Coronary artery (tissue), 2 donors: ENCODE data around the gene PSMA8.

Experiments used
- DNase-seq: peaks from one replicate; pipeline ENCODE4 v3.0.0-alpha.2; 2017; ENCODE audit warnings: low spot score
- H3K27ac ChIP-seq, 2 donors: fragments of 200-600 bp; sonication (generic); one replicate each; pipeline ENCODE4 v1.5.1; 2016 to 2019
- H3K4me3 ChIP-seq: fragments of 200-600 bp; sonication (generic); 2 replicates; pipeline ENCODE4 v1.5.1; 2016; ENCODE audit warnings: mild to moderate bottlenecking, moderate library complexity
- TF ChIP-seq, protein P1 (sequence below): fragments of 200-600 bp; sonication (generic); IDR thresholded peaks from one replicate; pipeline ENCODE4 v1.5.1; 2019; ENCODE audit warnings: antibody characterized with exemption

The PSMA8 gene

DNA sequence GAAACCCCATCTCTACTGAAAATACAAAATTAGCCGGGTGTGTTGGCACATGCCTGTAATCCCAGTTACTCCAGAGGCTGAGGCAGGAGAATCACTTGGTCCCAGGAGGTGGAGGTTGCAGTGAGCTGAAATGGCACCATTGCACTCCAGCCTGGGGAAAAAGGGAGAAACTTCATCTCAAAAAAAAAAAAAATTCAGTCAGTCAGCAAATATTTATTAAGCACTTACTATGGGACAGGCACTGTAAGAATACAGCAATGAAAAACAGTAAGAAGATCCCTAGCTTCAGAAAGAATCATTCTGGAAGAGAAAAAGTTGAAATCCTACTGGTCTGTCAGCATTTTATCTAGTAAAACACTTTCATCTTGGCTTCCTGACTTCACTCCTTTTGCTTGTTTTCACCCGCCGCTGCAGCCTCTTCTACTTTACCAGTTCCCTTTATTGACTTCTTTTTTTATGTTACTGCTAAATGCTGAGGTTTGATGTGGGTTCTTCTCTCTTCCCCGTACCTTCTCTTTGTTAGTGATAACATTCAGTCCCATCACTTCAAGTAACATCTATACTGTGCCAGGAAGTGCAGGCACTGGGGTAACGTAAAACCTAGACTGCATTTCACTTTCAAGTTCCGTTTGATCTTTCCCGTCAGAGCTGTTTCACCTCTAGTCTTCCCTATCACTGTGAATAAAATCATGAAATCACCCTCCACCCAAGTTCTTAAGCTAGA, 81.7 kb downstream of the PSMA8 start:
- no peak overlapping the region for H3K27ac ChIP-seq
- H3K4me3 ChIP-seq, result no peak overlapping the region
- no peak for DNase-seq
- TF ChIP-seq, protein P1, sequence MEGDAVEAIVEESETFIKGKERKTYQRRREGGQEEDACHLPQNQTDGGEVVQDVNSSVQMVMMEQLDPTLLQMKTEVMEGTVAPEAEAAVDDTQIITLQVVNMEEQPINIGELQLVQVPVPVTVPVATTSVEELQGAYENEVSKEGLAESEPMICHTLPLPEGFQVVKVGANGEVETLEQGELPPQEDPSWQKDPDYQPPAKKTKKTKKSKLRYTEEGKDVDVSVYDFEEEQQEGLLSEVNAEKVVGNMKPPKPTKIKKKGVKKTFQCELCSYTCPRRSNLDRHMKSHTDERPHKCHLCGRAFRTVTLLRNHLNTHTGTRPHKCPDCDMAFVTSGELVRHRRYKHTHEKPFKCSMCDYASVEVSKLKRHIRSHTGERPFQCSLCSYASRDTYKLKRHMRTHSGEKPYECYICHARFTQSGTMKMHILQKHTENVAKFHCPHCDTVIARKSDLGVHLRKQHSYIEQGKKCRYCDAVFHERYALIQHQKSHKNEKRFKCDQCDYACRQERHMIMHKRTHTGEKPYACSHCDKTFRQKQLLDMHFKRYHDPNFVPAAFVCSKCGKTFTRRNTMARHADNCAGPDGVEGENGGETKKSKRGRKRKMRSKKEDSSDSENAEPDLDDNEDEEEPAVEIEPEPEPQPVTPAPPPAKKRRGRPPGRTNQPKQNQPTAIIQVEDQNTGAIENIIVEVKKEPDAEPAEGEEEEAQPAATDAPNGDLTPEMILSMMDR, result no peak

DNA sequence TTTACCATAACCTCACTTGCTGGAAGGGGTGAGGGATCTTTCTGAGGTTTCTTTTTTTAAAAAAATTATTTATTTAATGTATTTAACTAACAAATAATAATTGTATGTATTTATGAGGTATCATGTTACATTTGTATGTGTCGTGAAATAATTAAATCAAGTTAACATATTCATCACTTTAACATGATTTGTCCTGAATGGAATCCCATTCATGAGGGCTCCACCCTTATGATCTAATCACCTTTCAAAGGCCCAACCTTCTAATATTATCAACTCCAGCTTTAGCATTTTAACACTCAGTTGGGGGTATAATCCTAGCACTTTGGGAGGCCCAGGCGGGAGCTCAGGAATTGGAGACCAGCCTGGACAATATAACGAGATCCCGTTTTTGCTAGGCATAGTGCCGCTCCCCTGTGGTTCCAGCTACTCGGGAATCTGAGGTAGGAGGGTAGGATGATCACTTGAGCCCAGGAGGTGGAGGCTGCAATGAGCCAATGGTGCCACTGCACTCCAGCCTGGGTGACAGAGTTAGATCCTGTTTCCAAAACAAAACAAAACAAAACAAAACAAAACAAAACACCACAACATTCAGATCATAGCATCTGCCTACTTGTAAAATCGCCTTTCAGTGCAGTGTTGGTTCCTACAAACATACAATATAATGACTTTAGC, 91.5 kb downstream of the PSMA8 start:
- DNase-seq, result no peak
- no peak overlapping the region for H3K4me3 ChIP-seq
- TF ChIP-seq, protein P1, result no peak
- H3K27ac ChIP-seq, result no peak overlapping the region

- peak overlapping the region; percentile 41 to 60 for H3K27ac ChIP-seq
- H3K4me3 ChIP-seq, result peak overlapping the region; percentile 94
- DNase-seq, result no peak
- TF ChIP-seq, protein P1, result no peak
These were observed 92.2 kb downstream of the PSMA8 start for GRCh38 chr18:26225915-26226228.

GRCh38 chr18:26226229-26227050, 92.8 kb downstream of the PSMA8 start, which contains the start of gene TAF4B:
Gene TAF4B (plus strand): TSS chr18:26226445. CDS start chr18:26226934, 489 bp downstream.
- TF ChIP-seq, protein P1, result no peak
- peak within 1 kb of the TSS; percentile 94 for H3K4me3 ChIP-seq
- DNase-seq, result peak; percentile 94
- peak within 1 kb of the TSS; percentile 41 to 60 for H3K27ac ChIP-seq

- no peak for DNase-seq
- Histone ChIP-seq H3K27ac (peak overlapping the region; percentile 41 to 60), H3K4me3 (peak overlapping the region; percentile 94)
- TF ChIP-seq, protein P1, result no peak
These were observed 93.5 kb downstream of the PSMA8 start for GRCh38 chr18:26227051-26227670.

DNA sequence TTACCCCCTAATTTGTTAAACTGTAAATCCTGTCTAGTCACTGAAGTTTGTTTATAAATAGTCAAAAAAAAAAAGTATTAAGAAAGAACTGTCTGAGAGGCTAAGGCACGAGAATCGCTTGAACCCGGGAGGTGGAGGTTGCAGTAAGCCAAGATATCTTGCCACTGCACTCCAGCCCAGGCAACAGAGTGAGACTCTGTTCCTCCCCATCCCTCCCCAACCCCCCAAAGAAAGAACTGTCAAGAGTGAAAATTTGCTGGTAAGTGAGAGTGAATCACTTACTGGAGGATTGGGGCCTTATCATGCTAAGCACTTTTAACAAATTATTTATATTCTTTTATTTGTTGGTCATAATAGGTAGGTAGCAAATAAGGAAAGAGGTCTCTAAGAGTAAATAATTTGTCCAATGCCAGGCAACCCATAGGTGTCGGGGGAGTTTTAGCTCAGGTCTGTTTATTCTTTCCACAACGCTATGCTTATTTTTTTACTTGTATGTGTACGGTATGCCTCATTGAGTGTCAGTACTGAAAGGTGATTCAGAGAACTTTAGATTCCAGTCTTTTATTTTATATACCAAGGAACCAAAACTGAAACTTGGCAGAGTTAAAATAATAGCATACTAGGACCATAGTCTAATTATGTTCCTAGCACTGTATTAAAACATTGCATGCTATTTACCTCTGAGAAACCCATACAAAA, 95.0 kb downstream of the PSMA8 start:
- no peak overlapping the region for H3K4me3 ChIP-seq
- TF ChIP-seq, protein P1, result no peak
- no peak for DNase-seq
- no peak overlapping the region for H3K27ac ChIP-seq
